Gastroesophageal sphincter (tissue), 3 donors: ENCODE results near the gene PPP3CA.

Experiments
- CTCF ChIP-seq, 4 experiments: fragments of 200-600 bp in 2 of 4; fragments of 450-650 bp in 2 of 4; sonication (generic) in 1 of 4; IDR thresholded peaks; one replicate each; pipeline ENCODE4 v1.5.1; 2017 to 2019; ENCODE audit warnings: antibody characterized with exemption in 4 of 4, mild to moderate bottlenecking in 2 of 4, moderate library complexity in 2 of 4
- POLR2A ChIP-seq, 2 donors: fragments of 450-650 bp; IDR thresholded peaks; one replicate each; pipeline ENCODE4 v1.6.1; 2017; ENCODE audit warnings: antibody characterized with exemption in 2 of 2, mild to moderate bottlenecking in 2 of 2, moderate library complexity in 1 of 2

- TF ChIP-seq CTCF (IDR thresholded peaks at IDR 0.05) (no peak), POLR2A (IDR thresholded peaks at IDR 0.05) (no peak)
Measured at GRCh38 chr4:101240099-101240498, 107.2 kb downstream of the PPP3CA start.
